NCI-H2196 treated with DMSO at 0.1 percent for 48 hours (cell line): ENCODE results near the gene KCTD19.

Source experiments
- DNase-seq: peaks from one replicate; lab custom pipeline; 2025; ENCODE audit not compliant: unreplicated experiment; lab: John Stamatoyannopoulos, UW

Gene KCTD19

GRCh38 chr16:67260426-67261063 lies 66.0 kb downstream of the KCTD19 start:
- peak; percentile 24 for DNase-seq

- no peak for DNase-seq
These were observed 66.8 kb downstream of the KCTD19 start for GRCh38 chr16:67259705-67260104.

GRCh38 chr16:67258161-67258835 lies 68.2 kb downstream of the KCTD19 start:
- DNase-seq = no peak

GRCh38 chr16:67257486-67258160 lies 68.9 kb downstream of the KCTD19 start:
- DNase-seq = no peak

GRCh38 chr16:67256701-67257230 lies 69.8 kb downstream of the KCTD19 start:
- no peak for DNase-seq

- no peak for DNase-seq
These were observed 70.9 kb downstream of the KCTD19 start for GRCh38 chr16:67255553-67256221.

- DNase-seq = no peak
These were observed 71.6 kb downstream of the KCTD19 start for GRCh38 chr16:67254801-67255552.

GRCh38 chr16:67252609-67253497 lies 73.7 kb downstream of the KCTD19 start:
- DNase-seq = no peak

GRCh38 chr16:67250045-67250327 lies 76.6 kb downstream of the KCTD19 start:
- no peak for DNase-seq

GRCh38 chr16:67249178-67250044 lies 77.1 kb downstream of the KCTD19 start:
- no peak for DNase-seq

- no peak for DNase-seq
These were observed 78.0 kb downstream of the KCTD19 start, which contains the start of gene SLC9A5 for GRCh38 chr16:67248401-67249177. Gene SLC9A5, plus strand, starts transcription at chr16:67248979. Its CDS starts 36 bp downstream, at chr16:67249015.

- no peak for DNase-seq
These were observed 78.5 kb downstream of the KCTD19 start for GRCh38 chr16:67248073-67248400.

- peak; percentile 71 for DNase-seq
These were observed 79.1 kb downstream of the KCTD19 start, which contains the start of gene FHOD1 for GRCh38 chr16:67247192-67248072. Gene FHOD1, minus strand, starts transcription at chr16:67247481. Its CDS starts 71 bp downstream, at chr16:67247410.

- peak; percentile 63 for DNase-seq
These were observed 79.8 kb downstream of the KCTD19 start for GRCh38 chr16:67246756-67247191.

GRCh38 chr16:67246081-67246755 lies 80.3 kb downstream of the KCTD19 start:
- DNase-seq = peak; percentile 27

- DNase-seq = no peak
These were observed 80.9 kb downstream of the KCTD19 start for GRCh38 chr16:67245674-67246080.
